Parathyroid adenoma (tissue), 2 donors: Measurements from ENCODE around the gene TNRC6C.

ENCODE experiments used
- H2AFZ ChIP-seq: fragments of 300-600 bp; sonication (generic); one replicate; pipeline ENCODE4 v1.7.0; 2017; ENCODE audit warnings: antibody characterized with exemption, mild to moderate bottlenecking
- H3K27ac ChIP-seq: fragments of 300-600 bp; sonication (generic); one replicate; pipeline ENCODE4 v1.7.0; 2017
- H3K27me3 ChIP-seq: fragments of 300-600 bp; sonication (generic); one replicate; pipeline ENCODE4 v1.7.0; 2017; ENCODE audit warnings: low read length; ENCODE audit not compliant: control insufficient read depth, insufficient read depth
- H3K36me3 ChIP-seq: fragments of 300-600 bp; sonication (generic); one replicate; pipeline ENCODE4 v1.7.0; 2017; ENCODE audit warnings: low read length; ENCODE audit not compliant: control insufficient read depth, insufficient read depth
- H3K4me1 ChIP-seq: fragments of 300-600 bp; sonication (generic); one replicate; pipeline ENCODE4 v1.7.0; 2017; ENCODE audit warnings: control low read depth
- H3K4me2 ChIP-seq: fragments of 300-600 bp; sonication (generic); one replicate; pipeline ENCODE4 v1.7.0; 2017; ENCODE audit warnings: low read length
- H3K4me3 ChIP-seq: fragments of 300-600 bp; sonication (generic); one replicate; pipeline ENCODE4 v1.7.0; 2017; ENCODE audit warnings: low read depth, low read length
- H3K79me2 ChIP-seq: fragments of 300-600 bp; sonication (generic); one replicate; pipeline ENCODE4 v1.7.0; 2017; ENCODE audit warnings: control low read depth
- H3K9ac ChIP-seq: fragments of 300-600 bp; sonication (generic); one replicate; pipeline ENCODE4 v1.7.0; 2017; ENCODE audit warnings: mild to moderate bottlenecking
- H3K9me3 ChIP-seq: fragments of 300-600 bp; sonication (generic); one replicate; pipeline ENCODE4 v1.7.0; 2017; ENCODE audit warnings: low read length; ENCODE audit not compliant: control insufficient read depth
- CTCF ChIP-seq: fragments of 300-600 bp; sonication (generic); IDR thresholded peaks from one replicate; pipeline ENCODE4 v1.7.0; 2017; ENCODE audit warnings: antibody characterized with exemption, mild to moderate bottlenecking
- donor health status: primary hyperparathyroidism.

Gene TNRC6C

DNA sequence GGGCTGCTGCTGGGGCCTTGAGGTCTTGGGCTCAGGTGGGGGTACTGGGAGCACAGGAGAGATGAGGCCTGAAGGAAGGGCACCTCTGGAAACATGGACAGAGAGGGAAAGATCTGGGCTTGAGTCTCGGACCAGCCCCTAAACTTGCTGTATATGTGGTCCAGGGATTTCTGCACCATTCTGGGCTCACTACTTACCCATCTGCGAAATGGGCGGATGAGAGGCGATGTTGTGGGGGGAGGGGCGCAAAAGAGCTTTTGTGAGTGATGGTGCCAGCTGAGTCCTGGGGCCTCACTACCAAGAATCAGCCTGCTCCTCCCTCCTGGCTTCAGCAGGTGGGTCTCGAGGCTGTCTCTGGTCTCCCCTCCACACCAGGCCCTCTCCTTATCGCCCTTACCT lies 188.0 kb downstream of the TNRC6C start:
- TF ChIP-seq CTCF = no peak
- Histone ChIP-seq H3K36me3 (no peaks in the 10 kb centered on the region), H3K27ac (no peak overlapping the region), H3K9ac (no peak overlapping the region), H3K4me2 (no peak overlapping the region), H3K9me3 (no peaks in the 10 kb centered on the region), H3K4me1 (no peaks in the 10 kb centered on the region), H3K4me3 (no peak overlapping the region), H3K79me2 (no peaks in the 10 kb centered on the region), H2AFZ (no peak overlapping the region), H3K27me3 (no peaks in the 10 kb centered on the region)

DNA sequence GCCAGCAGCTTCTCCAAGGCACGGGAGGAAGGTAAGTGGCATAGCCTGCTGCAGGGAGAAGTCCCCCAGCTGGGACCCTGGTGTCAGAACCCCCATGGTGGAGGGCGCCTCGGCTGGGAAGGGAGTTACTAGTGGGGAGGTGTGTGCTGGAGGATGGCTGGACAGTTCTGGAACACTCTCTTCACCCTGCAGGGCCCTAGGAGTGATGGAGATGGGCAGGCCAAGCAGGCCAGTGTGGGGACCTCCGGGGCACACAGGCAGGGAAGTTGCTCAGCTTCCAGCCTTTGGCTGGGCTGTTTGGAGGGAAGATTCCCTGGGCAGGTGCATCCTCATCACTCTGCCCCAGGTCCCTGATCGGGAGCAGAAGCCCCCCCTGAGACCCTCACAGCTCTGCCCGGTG lies 188.4 kb downstream of the TNRC6C start:
- Histone ChIP-seq H2AFZ (no peak overlapping the region), H3K36me3 (no peaks in the 10 kb centered on the region), H3K79me2 (no peaks in the 10 kb centered on the region), H3K4me2 (no peak overlapping the region), H3K9ac (no peak overlapping the region), H3K27me3 (no peaks in the 10 kb centered on the region), H3K9me3 (no peaks in the 10 kb centered on the region), H3K4me1 (no peaks in the 10 kb centered on the region), H3K4me3 (no peak overlapping the region), H3K27ac (no peak overlapping the region)
- no peak for TF ChIP-seq CTCF

GRCh38 chr17:78147315-78147998 lies 189.0 kb downstream of the TNRC6C start:
- no peaks in the 10 kb centered on the region for H3K9me3 ChIP-seq
- no peak overlapping the region for H3K4me2 ChIP-seq
- H3K9ac ChIP-seq = no peak overlapping the region
- TF ChIP-seq CTCF = no peak
- no peaks in the 10 kb centered on the region for H3K4me1 ChIP-seq
- H3K27me3 ChIP-seq = no peaks in the 10 kb centered on the region
- no peak overlapping the region for H3K4me3 ChIP-seq
- no peaks in the 10 kb centered on the region for H3K36me3 ChIP-seq
- no peaks in the 10 kb centered on the region for H3K79me2 ChIP-seq
- no peak overlapping the region for H3K27ac ChIP-seq
- no peak overlapping the region for H2AFZ ChIP-seq

- Histone ChIP-seq H3K4me1 (no peaks in the 10 kb centered on the region), H3K27ac (no peak overlapping the region)
- no peak for TF ChIP-seq CTCF
Observed at GRCh38 chr17:78148286-78149016, 189.9 kb downstream of the TNRC6C start.

More at GRCh38 chr17:78148286-78149016, 189.9 kb downstream of the TNRC6C start:
- no peaks in the 10 kb centered on the region for H3K79me2 ChIP-seq
- H2AFZ ChIP-seq = no peak overlapping the region
- H3K9ac ChIP-seq = no peak overlapping the region
- no peak overlapping the region for H3K4me2 ChIP-seq
- H3K4me3 ChIP-seq = no peak overlapping the region
- no peaks in the 10 kb centered on the region for H3K27me3 ChIP-seq
- no peaks in the 10 kb centered on the region for H3K9me3 ChIP-seq
- no peaks in the 10 kb centered on the region for H3K36me3 ChIP-seq
